NCI-H524 (cell line): ENCODE measurements around the gene RPA1.
"Not testable (repeated sequence)": the region's sequence is repeated elsewhere in the genome, so short reads cannot be mapped to it uniquely, and the experiment has no call there.

Experiments
- DNase-seq, 2 experiments: peaks; one replicate each; lab custom pipeline; 2025; lab: John Stamatoyannopoulos, UW

RPA1 gene

GRCh38 chr17:1880851-1881630 lies 51.2 kb downstream of the RPA1 start:
- no peak for DNase-seq

DNA sequence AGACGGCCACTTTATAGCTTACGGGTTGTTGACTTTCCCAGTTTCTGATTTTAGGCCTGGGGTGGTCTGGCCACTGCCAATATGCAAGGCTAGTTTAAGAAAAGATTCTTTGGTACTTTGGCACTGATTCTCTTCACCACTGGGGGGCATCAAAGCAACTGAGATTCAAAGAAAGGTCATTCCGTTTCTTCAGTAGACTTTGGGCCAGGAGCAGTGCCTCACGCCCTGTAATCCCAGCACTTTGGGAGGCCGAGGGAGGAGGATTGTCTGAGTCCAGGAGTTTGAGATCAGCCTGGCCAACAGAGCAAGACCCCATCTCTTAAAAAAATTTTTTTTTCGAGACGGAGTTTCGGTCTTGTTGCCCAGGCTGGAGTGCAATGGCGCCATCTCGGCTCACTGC lies 53.0 kb downstream of the RPA1 start:
- DNase-seq = peak; percentile 15 to 45

DNA sequence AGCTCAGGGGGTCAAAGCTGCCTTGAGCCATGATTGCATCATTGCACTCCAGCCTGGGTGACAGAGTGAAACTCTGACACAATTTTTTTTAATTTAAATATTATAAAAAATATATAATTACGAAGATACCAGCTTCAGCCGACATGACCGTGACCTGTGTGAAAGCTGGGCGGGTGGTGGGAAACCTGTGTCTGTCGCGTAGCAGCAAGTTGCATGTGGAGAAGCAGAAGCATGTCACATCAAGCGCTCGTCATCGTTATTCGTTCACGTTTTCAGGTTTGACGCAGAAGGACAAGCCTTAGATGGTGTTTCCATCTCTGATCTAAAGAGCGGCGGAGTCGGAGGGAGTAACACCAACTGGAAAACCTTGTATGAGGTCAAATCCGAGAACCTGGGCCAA lies 53.7 kb downstream of the RPA1 start:
- DNase-seq = no peak

DNA sequence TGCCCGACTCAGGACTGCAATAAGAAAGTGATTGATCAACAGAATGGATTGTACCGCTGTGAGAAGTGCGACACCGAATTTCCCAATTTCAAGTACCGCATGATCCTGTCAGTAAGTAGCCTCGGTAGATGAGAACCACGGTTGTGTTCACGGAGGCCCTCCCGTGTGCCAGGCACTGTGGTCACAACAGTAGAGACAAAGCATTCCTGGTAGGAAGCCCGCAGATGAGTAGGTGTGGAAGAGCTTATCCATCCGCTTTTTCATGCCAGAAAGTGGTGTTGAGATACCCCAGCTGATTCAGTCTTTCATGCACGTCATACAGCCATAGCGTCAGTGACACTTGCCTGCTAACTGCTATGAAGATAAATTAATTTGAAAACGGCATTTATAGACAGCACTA lies 58.9 kb downstream of the RPA1 start:
- no peak for DNase-seq

GRCh38 chr17:1890758-1891450 lies 61.1 kb downstream of the RPA1 start:
- no peak for DNase-seq

DNA sequence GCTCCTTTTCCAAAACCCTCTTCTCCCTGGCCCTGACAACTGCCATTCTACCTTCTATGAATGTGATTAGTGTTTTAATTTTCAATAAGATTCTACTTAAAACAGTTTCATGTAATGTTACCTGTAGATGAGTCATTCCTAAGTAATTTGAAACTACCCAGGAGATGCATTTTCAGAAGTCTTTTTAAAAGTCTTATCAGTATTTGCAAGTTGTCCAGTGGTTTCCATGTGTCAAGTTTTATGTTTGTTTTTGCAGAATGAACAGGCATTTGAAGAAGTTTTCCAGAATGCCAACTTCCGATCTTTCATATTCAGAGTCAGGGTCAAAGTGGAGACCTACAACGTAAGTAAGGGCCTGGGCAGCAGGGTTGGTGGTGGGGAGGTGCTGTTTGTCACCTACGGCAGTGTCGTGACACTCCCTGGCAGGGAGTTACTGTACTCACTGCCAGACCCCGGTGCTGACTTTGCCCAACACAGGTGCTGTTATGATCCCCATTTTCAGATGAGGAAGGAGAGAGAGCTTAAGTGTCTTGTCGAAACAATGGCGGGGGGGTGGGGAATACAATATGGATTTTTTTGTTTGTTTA lies 65.0 kb downstream of the RPA1 start:
- no peak for DNase-seq

- DNase-seq = not testable (repeated sequence)
These were observed 65.7 kb downstream of the RPA1 start for GRCh38 chr17:1895479-1895878.

DNA sequence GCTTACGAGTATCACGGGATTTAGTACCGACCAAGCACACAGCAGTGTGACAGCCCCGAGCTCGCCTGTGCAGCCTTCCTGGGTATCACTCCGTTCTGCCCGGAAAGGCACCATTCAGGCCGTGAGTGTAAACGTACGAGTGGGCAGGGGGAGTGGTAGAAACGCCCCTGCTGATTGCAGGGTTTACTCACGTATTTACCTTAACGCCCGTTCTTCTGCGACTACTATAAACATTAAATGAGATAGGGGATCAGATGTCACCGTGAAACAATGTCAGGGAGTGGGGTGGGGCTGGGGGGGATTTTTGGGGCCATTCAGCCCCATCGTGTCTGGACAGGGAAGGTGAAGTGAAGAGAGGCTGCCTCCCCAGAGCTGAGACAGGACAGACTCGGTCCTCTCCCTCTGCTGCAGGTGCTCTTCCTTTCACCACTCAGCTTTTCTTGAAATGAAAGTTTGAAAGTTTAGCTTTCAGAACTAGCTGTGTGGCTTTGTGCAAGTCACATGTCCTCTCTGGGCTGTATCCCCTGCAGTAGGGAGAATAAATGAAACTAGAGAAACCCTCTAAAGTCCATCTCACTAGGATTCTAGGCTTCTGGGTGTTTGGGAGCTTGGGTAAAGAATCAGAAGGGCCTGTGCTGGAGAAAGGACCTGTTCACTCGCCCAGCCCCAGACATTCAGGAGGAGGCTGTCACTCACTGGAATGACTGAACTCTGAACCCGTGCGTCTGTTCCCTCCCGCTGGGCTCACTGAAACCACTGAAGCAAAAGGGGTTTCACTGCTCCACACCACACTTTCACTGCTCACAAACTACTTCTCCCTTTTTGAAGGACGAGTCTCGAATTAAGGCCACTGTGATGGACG lies 66.7 kb downstream of the RPA1 start:
- DNase-seq = no peak

- no peak for DNase-seq
These were observed 67.4 kb downstream of the RPA1 start for GRCh38 chr17:1897105-1897656.

DNA sequence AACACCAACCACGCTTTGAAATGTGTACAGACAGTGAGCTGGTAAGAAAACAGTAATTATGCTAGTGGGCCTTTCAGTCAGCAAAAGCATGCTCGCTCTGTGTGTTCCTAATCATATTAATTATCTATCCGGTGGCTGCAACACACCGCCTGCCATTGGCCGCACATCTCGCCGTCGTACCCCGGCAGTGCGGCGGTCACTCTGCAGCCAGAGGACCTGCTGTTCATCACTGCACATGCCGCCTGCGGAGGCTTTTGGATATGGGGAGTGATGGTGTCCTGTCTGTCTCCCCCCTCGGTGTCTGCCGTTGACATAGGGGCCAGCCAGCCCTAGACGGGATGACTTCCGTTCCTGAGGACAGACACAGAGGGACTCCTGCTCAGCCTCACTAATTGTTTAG lies 68.5 kb downstream of the RPA1 start:
- DNase-seq = no peak

GRCh38 chr17:1898872-1899271 lies 69.1 kb downstream of the RPA1 start:
- DNase-seq = no peak

DNA sequence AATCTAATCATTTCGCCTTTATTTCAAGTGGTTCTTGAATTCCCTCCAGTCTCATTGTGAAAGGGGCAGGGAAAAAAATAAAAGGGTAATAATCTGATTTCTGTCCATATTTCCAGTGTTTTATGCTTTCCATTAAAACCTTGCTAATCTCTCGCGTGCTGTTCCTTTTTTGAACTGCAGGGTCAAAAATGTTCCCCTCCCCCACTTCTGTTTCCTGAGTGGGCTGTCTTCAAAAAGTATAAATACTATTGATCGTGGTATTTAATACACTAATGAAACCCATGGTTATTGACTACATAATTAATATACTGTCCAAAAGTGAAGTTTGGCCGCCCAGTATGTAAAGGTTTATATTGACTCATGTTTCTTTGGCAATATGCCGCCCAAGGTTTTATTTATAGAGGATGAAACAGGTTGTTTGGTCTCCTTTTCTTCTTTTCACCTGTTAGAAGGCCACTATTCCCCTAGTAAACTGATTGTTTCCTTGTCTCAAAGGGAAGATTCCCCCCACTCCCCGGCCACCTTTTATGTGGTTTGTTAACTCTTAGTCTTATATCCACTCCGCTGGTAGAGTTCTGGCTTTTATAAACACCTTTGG lies 69.7 kb downstream of the RPA1 start:
- DNase-seq = no peak

DNA sequence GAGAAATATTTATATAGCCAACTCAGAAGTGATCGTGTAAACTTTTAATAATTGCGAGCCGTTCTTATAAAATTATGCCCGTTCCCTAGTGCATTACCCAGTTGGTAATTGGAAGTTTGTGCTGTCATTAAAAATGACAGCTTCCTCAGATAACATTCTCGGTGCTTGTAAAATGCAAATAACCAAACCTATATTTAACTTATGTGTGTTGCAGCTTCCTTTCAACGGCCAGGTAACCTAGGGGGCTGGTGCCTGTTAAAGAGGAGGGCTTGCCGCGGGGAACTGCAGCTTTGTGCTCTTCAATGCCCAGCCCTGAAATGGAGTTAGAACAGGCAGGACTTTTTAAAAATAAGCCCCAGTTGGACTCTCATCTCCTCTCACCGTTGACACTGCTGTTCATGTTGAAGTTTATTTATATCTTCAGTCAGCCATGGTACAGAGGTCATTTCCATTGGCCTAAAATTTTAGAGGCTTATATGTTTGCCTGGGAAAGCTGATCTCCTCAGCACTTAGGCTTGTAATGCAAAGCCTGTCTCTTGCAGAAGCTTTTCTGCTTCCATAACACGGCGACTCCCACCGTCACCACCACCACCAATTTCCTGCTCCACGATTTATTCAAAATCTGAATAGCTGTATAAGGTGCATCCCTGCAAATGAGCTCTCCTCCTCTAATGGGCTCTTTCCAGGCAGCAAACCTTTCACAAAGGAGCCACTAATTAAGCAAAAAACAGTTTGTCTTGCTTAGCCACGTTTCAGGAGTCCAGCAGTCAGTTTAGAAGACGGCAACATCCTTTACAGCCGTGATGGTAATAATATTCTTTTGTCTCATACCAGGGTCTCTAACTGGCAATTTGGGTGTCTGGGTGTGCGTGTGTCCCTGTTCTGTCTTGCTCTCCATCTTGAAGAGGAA lies 74.7 kb downstream of the RPA1 start:
- no peak for DNase-seq

DNA sequence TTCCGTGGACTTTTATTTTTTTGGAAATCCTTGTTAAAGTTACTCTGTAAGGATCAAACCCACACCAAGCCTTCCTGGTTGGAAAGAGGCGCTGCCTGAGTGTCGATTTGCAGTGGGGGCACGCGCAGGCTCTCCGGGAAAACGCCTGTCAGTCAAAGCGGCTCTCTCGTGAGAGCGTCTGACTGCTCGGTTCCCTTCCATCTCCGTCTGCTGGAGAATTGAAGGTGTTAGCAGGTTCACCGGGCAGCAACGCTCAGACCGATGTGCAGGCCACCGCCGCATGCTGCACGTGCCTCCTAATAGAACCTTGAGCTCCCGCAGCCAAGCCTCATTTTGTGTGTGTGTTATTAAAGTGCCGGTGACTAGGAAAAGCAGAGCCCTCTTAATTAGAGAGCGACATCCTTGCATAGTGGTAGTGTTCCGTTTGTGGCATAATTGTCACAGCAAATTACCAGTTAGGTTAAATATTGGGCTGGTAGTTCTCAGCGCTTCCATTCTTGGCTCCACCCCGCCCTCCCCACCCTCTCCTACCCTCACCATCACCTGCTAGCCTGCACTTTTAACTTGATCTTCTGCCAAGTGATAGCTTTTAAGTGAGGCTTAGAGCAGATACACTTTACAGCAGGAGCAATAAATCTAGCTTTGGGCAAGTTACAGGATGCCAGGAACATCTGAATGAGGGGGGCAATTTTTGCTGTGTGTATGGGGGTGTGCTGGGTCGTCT lies 75.5 kb downstream of the RPA1 start:
- peak; percentile 47 to 65 for DNase-seq

- DNase-seq = no peak
These were observed 76.9 kb downstream of the RPA1 start for GRCh38 chr17:1906662-1907101.

DNA sequence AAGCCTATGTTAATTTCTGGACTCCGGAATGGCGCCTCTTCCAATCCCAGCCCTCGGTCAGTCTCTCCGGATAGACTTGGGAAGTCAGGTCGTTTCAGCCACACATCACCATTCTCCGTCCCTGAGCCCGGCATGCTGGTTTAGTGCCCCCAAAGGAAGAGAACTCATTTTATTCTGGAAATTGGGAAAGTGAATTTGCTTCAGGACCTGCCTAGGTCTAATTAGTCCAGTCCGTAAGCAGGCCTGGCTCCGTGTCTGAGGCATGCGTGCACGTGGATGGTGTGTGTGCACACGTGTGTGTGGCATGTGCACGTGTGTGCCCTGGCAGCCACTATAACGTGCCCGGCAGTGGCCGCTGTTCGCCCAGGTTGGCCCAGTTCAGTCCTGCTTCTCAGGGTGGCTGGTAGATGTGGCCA lies 77.4 kb downstream of the RPA1 start:
- no peak for DNase-seq

- DNase-seq = peak; percentile 40 to 66
These were observed 78.3 kb downstream of the RPA1 start for GRCh38 chr17:1907909-1908698.

- peak; percentile 63 to 81 for DNase-seq
These were observed 79.0 kb downstream of the RPA1 start for GRCh38 chr17:1908699-1909309.
